ENCODE data around the gene ZNF592. TPM values are rescaled to one million over a fixed set of nuclear protein-coding genes. Genes with fewer than 3 reads are reported as not detected.

Gene ZNF592
- total and polyA plus RNA-seq, 2 of the 13 experiments (the other 11 are each of a cell fraction or from before 2014, with no cell fraction given): 8.2 to 9.8 TPM

DNA sequence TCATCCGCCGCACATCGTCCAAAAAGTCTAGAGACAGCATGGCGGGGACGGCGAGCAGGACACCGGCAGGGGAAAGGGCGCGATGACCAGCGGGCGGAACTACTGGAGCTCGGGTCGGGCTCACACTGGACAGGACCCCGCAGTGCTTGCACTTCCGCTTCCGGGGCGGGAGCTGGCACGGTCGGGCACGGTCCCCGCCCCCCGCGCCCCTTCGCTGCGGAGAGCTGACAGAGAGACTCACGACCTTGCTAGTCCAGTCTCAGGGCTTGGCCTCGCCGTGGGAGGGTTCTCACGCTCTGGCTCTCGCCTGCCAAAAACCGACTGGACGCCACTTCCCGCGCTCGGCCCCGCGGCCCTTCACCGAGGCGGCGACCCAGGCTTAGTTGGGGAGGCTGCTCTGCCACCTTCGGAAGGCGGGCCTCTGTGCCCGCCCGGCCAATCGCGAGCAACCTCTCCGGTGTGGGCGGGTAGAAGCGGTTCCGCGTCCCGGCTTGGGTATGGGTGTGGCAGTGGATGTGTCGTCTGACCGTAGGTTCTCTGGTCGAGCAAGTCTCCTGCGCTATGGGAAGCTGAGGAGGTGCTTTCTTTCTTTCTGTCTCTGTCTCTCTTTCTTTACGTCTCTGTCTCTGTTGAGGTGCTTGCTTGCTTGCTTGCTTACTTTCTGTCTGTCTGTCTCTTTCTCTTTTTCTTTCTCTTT, 32.2 kb upstream of the ZNF592 start, which contains the start of gene SEC11A (continued):
- TF ChIP-seq, protein P1, sequence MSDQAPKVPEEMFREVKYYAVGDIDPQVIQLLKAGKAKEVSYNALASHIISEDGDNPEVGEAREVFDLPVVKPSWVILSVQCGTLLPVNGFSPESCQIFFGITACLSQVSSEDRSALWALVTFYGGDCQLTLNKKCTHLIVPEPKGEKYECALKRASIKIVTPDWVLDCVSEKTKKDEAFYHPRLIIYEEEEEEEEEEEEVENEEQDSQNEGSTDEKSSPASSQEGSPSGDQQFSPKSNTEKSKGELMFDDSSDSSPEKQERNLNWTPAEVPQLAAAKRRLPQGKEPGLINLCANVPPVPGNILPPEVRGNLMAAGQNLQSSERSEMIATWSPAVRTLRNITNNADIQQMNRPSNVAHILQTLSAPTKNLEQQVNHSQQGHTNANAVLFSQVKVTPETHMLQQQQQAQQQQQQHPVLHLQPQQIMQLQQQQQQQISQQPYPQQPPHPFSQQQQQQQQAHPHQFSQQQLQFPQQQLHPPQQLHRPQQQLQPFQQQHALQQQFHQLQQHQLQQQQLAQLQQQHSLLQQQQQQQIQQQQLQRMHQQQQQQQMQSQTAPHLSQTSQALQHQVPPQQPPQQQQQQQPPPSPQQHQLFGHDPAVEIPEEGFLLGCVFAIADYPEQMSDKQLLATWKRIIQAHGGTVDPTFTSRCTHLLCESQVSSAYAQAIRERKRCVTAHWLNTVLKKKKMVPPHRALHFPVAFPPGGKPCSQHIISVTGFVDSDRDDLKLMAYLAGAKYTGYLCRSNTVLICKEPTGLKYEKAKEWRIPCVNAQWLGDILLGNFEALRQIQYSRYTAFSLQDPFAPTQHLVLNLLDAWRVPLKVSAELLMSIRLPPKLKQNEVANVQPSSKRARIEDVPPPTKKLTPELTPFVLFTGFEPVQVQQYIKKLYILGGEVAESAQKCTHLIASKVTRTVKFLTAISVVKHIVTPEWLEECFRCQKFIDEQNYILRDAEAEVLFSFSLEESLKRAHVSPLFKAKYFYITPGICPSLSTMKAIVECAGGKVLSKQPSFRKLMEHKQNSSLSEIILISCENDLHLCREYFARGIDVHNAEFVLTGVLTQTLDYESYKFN (CRISPR knock-in tag; conservative IDR thresholded peaks at IDR 0.05): peak; percentile 36
- TF ChIP-seq RXRB (CRISPR knock-in tag; IDR thresholded peaks at IDR 0.05; ENCODE audit: borderline replicate concordance) (peak; percentile 49; the same call in 1 of the 2 replicates), ZNF496 (CRISPR knock-in tag; IDR thresholded peaks at IDR 0.05; ENCODE audit: insufficient replicate concordance) (no peak), KDM2A (CRISPR knock-in tag; IDR thresholded peaks at IDR 0.05; ENCODE audit: borderline replicate concordance, low read depth) (peak; percentile 99), ZNF678 (CRISPR knock-in tag; IDR thresholded peaks at IDR 0.05) (peak; percentile 44; the same call in 1 of the 2 replicates), ATAD3A (CRISPR knock-in tag; IDR thresholded peaks at IDR 0.05) (no peak), NRL (CRISPR knock-in tag; IDR thresholded peaks at IDR 0.05; ENCODE audit: borderline replicate concordance) (peak; percentile 72; the same call in 1 of the 2 replicates), ZNF614 (CRISPR knock-in tag; IDR thresholded peaks at IDR 0.05; ENCODE audit: borderline replicate concordance) (peak; percentile 61), ZNF552 (CRISPR knock-in tag; IDR thresholded peaks at IDR 0.05; ENCODE audit: borderline replicate concordance) (peak; percentile 87), ZNF3 (CRISPR knock-in tag; IDR thresholded peaks at IDR 0.05) (0 out of 2 replicates have a peak, but pooled peaks have one; percentile 3), ZNF780A (CRISPR knock-in tag; IDR thresholded peaks at IDR 0.05) (no peak), ZNF12 (CRISPR knock-in tag; IDR thresholded peaks at IDR 0.05) (0 out of 2 replicates have a peak, but pooled peaks have one; percentile 69), NR2F6 (IDR thresholded peaks at IDR 0.05) (no peak), NR2F6 (CRISPR knock-in tag; IDR thresholded peaks at IDR 0.05) (peak; percentile 63), SIX1 (CRISPR knock-in tag; IDR thresholded peaks at IDR 0.05; ENCODE audit: borderline replicate concordance) (0 out of 2 replicates have a peak, but pooled peaks have one; percentile 22), YEATS2 (CRISPR knock-in tag; IDR thresholded peaks at IDR 0.05; ENCODE audit: borderline replicate concordance) (peak; percentile 93), TSC22D2 (CRISPR knock-in tag; IDR thresholded peaks at IDR 0.05; ENCODE audit: borderline replicate concordance) (peak; percentile 59; the same call in 1 of the 2 replicates), MIXL1 (CRISPR knock-in tag; IDR thresholded peaks at IDR 0.05) (no peak), ZNF333 (CRISPR knock-in tag; IDR thresholded peaks at IDR 0.05; ENCODE audit: borderline replicate concordance) (peak; percentile 88; the same call in 1 of the 2 replicates), ZFP37 (CRISPR knock-in tag; IDR thresholded peaks at IDR 0.05; ENCODE audit: borderline replicate concordance) (0 out of 2 replicates have a peak, but pooled peaks have one; percentile 28)
- TF ChIP-seq, protein P2, sequence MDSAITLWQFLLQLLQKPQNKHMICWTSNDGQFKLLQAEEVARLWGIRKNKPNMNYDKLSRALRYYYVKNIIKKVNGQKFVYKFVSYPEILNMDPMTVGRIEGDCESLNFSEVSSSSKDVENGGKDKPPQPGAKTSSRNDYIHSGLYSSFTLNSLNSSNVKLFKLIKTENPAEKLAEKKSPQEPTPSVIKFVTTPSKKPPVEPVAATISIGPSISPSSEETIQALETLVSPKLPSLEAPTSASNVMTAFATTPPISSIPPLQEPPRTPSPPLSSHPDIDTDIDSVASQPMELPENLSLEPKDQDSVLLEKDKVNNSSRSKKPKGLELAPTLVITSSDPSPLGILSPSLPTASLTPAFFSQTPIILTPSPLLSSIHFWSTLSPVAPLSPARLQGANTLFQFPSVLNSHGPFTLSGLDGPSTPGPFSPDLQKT (CRISPR knock-in tag; IDR thresholded peaks at IDR 0.05; ENCODE audit: borderline replicate concordance): no peak
- TF ChIP-seq, protein P3, sequence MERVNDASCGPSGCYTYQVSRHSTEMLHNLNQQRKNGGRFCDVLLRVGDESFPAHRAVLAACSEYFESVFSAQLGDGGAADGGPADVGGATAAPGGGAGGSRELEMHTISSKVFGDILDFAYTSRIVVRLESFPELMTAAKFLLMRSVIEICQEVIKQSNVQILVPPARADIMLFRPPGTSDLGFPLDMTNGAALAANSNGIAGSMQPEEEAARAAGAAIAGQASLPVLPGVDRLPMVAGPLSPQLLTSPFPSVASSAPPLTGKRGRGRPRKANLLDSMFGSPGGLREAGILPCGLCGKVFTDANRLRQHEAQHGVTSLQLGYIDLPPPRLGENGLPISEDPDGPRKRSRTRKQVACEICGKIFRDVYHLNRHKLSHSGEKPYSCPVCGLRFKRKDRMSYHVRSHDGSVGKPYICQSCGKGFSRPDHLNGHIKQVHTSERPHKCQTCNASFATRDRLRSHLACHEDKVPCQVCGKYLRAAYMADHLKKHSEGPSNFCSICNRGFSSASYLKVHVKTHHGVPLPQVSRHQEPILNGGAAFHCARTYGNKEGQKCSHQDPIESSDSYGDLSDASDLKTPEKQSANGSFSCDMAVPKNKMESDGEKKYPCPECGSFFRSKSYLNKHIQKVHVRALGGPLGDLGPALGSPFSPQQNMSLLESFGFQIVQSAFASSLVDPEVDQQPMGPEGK (CRISPR knock-in tag; IDR thresholded peaks at IDR 0.05): peak; percentile 68
- TF ChIP-seq, protein P4, sequence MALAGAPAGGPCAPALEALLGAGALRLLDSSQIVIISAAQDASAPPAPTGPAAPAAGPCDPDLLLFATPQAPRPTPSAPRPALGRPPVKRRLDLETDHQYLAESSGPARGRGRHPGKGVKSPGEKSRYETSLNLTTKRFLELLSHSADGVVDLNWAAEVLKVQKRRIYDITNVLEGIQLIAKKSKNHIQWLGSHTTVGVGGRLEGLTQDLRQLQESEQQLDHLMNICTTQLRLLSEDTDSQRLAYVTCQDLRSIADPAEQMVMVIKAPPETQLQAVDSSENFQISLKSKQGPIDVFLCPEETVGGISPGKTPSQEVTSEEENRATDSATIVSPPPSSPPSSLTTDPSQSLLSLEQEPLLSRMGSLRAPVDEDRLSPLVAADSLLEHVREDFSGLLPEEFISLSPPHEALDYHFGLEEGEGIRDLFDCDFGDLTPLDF (CRISPR knock-in tag; IDR thresholded peaks at IDR 0.05): peak; percentile 90
